GM12878 (cell line): ENCODE data around the gene TBRG4.

Source experiments
- ASH2L ChIP-seq: fragments of 300-600, 200-600 bp; sonication (generic); IDR thresholded peaks from 2 replicates; pipeline ENCODE4 v1.6.1; 2017; ENCODE audit warnings: low read depth, mild to moderate bottlenecking, borderline replicate concordance
- ATF3 ChIP-seq: IDR thresholded peaks from 2 replicates; pipeline ENCODE4 v1.6.1; 2011; ENCODE audit warnings: low read depth, mild to moderate bottlenecking, low read length, moderate library complexity, borderline replicate concordance; ENCODE audit errors: extremely low read depth
- CBFB ChIP-seq: IDR thresholded peaks from 2 replicates; pipeline ENCODE4 v1.6.1; 2016; ENCODE audit warnings: antibody characterized with exemption, low read depth
- CBX5 ChIP-seq: sonication (generic); IDR thresholded peaks from 2 replicates; pipeline ENCODE4 v1.6.1; 2016; ENCODE audit warnings: low read depth, moderate library complexity, mild to moderate bottlenecking, inconsistent platforms
- CTCF ChIP-seq, 3 experiments: IDR thresholded peaks in 2 of 3; conservative IDR thresholded peaks in 1 of 3; 2 replicates each; pipeline ENCODE4 v1.5.1; 2011; ENCODE audit warnings: low read depth in 3 of 3, low read length in 3 of 3, mild to moderate bottlenecking in 3 of 3, control low read depth in 2 of 3, moderate library complexity in 2 of 3, inconsistent platforms in 1 of 3, mixed read lengths in 1 of 3; ENCODE audit not compliant: control insufficient read depth in 2 of 3, insufficient read depth in 1 of 3; ENCODE audit errors: extremely low read depth in 1 of 3
- EP300 ChIP-seq, 2 experiments: fragments of 150-350 bp in 1 of 2; IDR thresholded peaks; 2 replicates each; pipeline ENCODE4 v1.6.1; 2011 to 2012; ENCODE audit warnings: low read depth in 2 of 2, low read length in 2 of 2, borderline replicate concordance in 1 of 2, improper control_type of control experiment in 1 of 2, inconsistent platforms in 1 of 2; ENCODE audit not compliant: control insufficient read depth in 1 of 2
- HDGF ChIP-seq: fragments of 450-650 bp; IDR thresholded peaks from 2 replicates; pipeline ENCODE4 v1.6.1; 2016; ENCODE audit warnings: antibody characterized with exemption
- PKNOX1 ChIP-seq: fragments of 450-650 bp; IDR thresholded peaks from 2 replicates; pipeline ENCODE4 v1.6.1; 2016; ENCODE audit warnings: mild to moderate bottlenecking
- POLR2A ChIP-seq: IDR thresholded peaks from 2 replicates; pipeline ENCODE4 v1.6.1; 2011; ENCODE audit warnings: low read depth, mild to moderate bottlenecking, low read length
- POLR2AphosphoS2 ChIP-seq: IDR thresholded peaks from 2 replicates; pipeline ENCODE4 v1.6.1; 2011; ENCODE audit warnings: low read depth, mild to moderate bottlenecking, low read length, improper control_type of control experiment, moderate library complexity
- POLR2AphosphoS5 ChIP-seq: IDR thresholded peaks from 2 replicates; pipeline ENCODE4 v1.6.1; 2011; ENCODE audit warnings: mild to moderate bottlenecking, low read length, inconsistent platforms
- REST ChIP-seq: IDR thresholded peaks from 2 replicates; pipeline ENCODE4 v1.6.1; 2012; ENCODE audit warnings: mild to moderate bottlenecking, low read depth, low read length
- SREBF2 ChIP-seq: IDR thresholded peaks from 2 replicates; pipeline ENCODE4 v1.6.1; 2012; ENCODE audit warnings: mild to moderate bottlenecking, low read length
- ZNF687 ChIP-seq: fragments of 450-650 bp; IDR thresholded peaks from 2 replicates; pipeline ENCODE4 v1.6.1; 2017; ENCODE audit warnings: mild to moderate bottlenecking, moderate library complexity

- TF ChIP-seq HDGF (no peak), ATF3 (no peak), ZNF687 (no peak), POLR2AphosphoS5 (no peak), PKNOX1 (no peak), EP300 (IDR thresholded peaks at IDR 0.05; ENCODE audit: borderline replicate concordance in 1 of 2, control insufficient read depth in 1 of 2, low read depth in 2 of 2, low read length in 2 of 2) (no peak), CTCF (IDR thresholded peaks at IDR 0.05 in 2 of 3, conservative IDR thresholded peaks at IDR 0.05 in 1 of 3; ENCODE audit: control insufficient read depth in 2 of 3, extremely low read depth in 1 of 3, insufficient read depth in 1 of 3, low read depth in 3 of 3, low read length in 3 of 3) (no peak), REST (no peak), CBX5 (no peak), POLR2AphosphoS2 (no peak), ASH2L (no peak), CBFB (no peak), POLR2A (no peak), SREBF2 (no peak)
Measured at GRCh38 chr7:45053401-45053800, 58.1 kb downstream of the TBRG4 start.
